Iris pigment epithelial cell (primary cell): ENCODE measurements around the gene MT3.
"Not testable (repeated sequence)": the region's sequence is repeated elsewhere in the genome, so short reads cannot be mapped to it uniquely, and the experiment has no call there.

Experiments
- DNase-seq: peaks from one replicate; pipeline ENCODE4 v3.0.0-alpha.2; 2011; ENCODE audit warnings: low read depth

Gene MT3

GRCh38 chr16:56610017-56610608 lies 20.8 kb downstream of the MT3 start:
- DNase-seq: peak; percentile 98

- DNase-seq: peak; percentile 70
Observed at GRCh38 chr16:56610609-56611111, 21.3 kb downstream of the MT3 start.

- peak; percentile 71 for DNase-seq
Observed at GRCh38 chr16:56611281-56611833, 22.0 kb downstream of the MT3 start.

- no peak for DNase-seq
Observed at GRCh38 chr16:56613706-56614105, 24.4 kb downstream of the MT3 start.

GRCh38 chr16:56614549-56614991 lies 25.2 kb downstream of the MT3 start:
- peak; percentile 81 for DNase-seq

- DNase-seq: peak; percentile 54
Observed at GRCh38 chr16:56615353-56615752, 26.0 kb downstream of the MT3 start.

GRCh38 chr16:56616608-56617211 lies 27.4 kb downstream of the MT3 start:
- no peak for DNase-seq

GRCh38 chr16:56617212-56618085 lies 28.1 kb downstream of the MT3 start:
- peak; percentile 82 for DNase-seq

GRCh38 chr16:56618138-56618537 lies 28.8 kb downstream of the MT3 start:
- no peak for DNase-seq

- no peak for DNase-seq
Observed at GRCh38 chr16:56620339-56620897, 31.1 kb downstream of the MT3 start.

- DNase-seq: not testable (repeated sequence)
Observed at GRCh38 chr16:56621665-56622445, 32.5 kb downstream of the MT3 start.

- not testable (repeated sequence) for DNase-seq
Observed at GRCh38 chr16:56623184-56623583, 33.9 kb downstream of the MT3 start.

- no peak for DNase-seq
Observed at GRCh38 chr16:56623637-56624036, 34.3 kb downstream of the MT3 start.

GRCh38 chr16:56625140-56625942 lies 36.0 kb downstream of the MT3 start, which contains the start of gene MT1E:
MT1E (plus strand) TSS chr16:56625781; CDS start chr16:56625852, 71 bp downstream.
- DNase-seq: peak; percentile 85

- peak; percentile 92 for DNase-seq
Observed at GRCh38 chr16:56625943-56626654, 36.8 kb downstream of the MT3 start.

GRCh38 chr16:56626685-56627084 lies 37.4 kb downstream of the MT3 start:
- DNase-seq: no peak

GRCh38 chr16:56628486-56629350 lies 39.4 kb downstream of the MT3 start:
- DNase-seq: no peak

- DNase-seq: no peak
Observed at GRCh38 chr16:56629531-56629930, 40.2 kb downstream of the MT3 start.

- DNase-seq: no peak
Observed at GRCh38 chr16:56630134-56630533, 40.8 kb downstream of the MT3 start.
